Endothelial cell of umbilical vein (primary cell): Measurements from ENCODE around the gene MGP. TPM values are rescaled to one million over a fixed set of nuclear protein-coding genes. Genes with fewer than 3 reads are reported as not detected.

Experiments used
- BruUV-seq: library from RNA; stranded (reverse); fragments of 400-500 nt; replicated peaks from 2 replicates; lab custom pipeline; 2021; lab: Mats Ljungman, UMichigan
- CTCF ChIA-PET: fragments of 300-600, 350-600 bp; sonication (Branson Sonifier 250); formaldehyde crosslinking; loops from one replicate; lab custom pipeline; 2021; ENCODE audit warnings: antibody characterized with exemption, inconsistent platforms; lab: Charles Lee
- POLR2A ChIA-PET: fragments of 300-600, 350-600 bp; sonication (Branson Sonifier 250); formaldehyde crosslinking; loops from one replicate; lab custom pipeline; 2021; ENCODE audit warnings: antibody characterized with exemption, inconsistent platforms; lab: Charles Lee
- DNase-seq: peaks from one replicate; pipeline ENCODE4 v3.0.0-alpha.2; 2011; ENCODE audit warnings: low read depth, low spot score
- FAIRE-seq: peaks from 2 replicates; lab custom pipeline; 2011; peaks lifted over from hg19 to GRCh38; lab: Jason Lieb, UNC
- H2AFZ ChIP-seq: 2 replicates; pipeline ENCODE4 v1.6.0; 2012; ENCODE audit warnings: low read depth, low read length, control low read depth, inconsistent platforms
- H3K27ac ChIP-seq: 2 replicates; pipeline ENCODE4 v1.5.1; 2011; ENCODE audit warnings: low read depth, mild to moderate bottlenecking, control low read depth, low read length, moderate library complexity; ENCODE audit not compliant: insufficient read depth
- H3K27me3 ChIP-seq, 2 experiments: 2 replicates each; pipeline versions ENCODE4 v1.6.0 to v1.6.1; 2011; ENCODE audit warnings: low read length in 2 of 2, mixed read lengths in 1 of 2; ENCODE audit not compliant: control insufficient read depth in 2 of 2, insufficient read depth in 2 of 2
- H3K36me3 ChIP-seq, 2 experiments: 2 replicates in 1 of 2; 3 replicates in 1 of 2; pipeline ENCODE4 v1.5.1; 2011; ENCODE audit warnings: low read length in 2 of 2, mild to moderate bottlenecking in 1 of 2, moderate library complexity in 1 of 2; ENCODE audit not compliant: control insufficient read depth in 2 of 2, insufficient read depth in 2 of 2; ENCODE audit errors: extremely low read depth in 1 of 2
- H3K4me1 ChIP-seq: 3 replicates; pipeline ENCODE4 v1.5.1; 2011; ENCODE audit warnings: mild to moderate bottlenecking, low read length; ENCODE audit not compliant: control insufficient read depth, insufficient read depth; ENCODE audit errors: extremely low read depth
- H3K4me2 ChIP-seq: 2 replicates; pipeline ENCODE4 v1.6.1; 2011; ENCODE audit warnings: low read length, control low read depth, mixed read lengths; ENCODE audit not compliant: insufficient read depth
- H3K4me3 ChIP-seq, 3 experiments: fragments of 200-600 bp in 1 of 3; sonication (generic), shearing (Covaris generic) in 1 of 3; replicated peaks in 1 of 3; 2 replicates each; pipeline ENCODE4 v1.5.1; 2011 to 2016; ENCODE audit warnings: control low read depth in 3 of 3, low read length in 3 of 3, mild to moderate bottlenecking in 2 of 3, inconsistent platforms in 1 of 3, low read depth in 1 of 3, moderate library complexity in 1 of 3; ENCODE audit not compliant: insufficient read depth in 1 of 3
- H3K79me2 ChIP-seq: 2 replicates; pipeline ENCODE4 v1.6.0; 2012; ENCODE audit warnings: low read length, inconsistent platforms; ENCODE audit not compliant: control insufficient read depth, insufficient read depth
- H3K9ac ChIP-seq: replicated peaks from 2 replicates; pipeline ENCODE3; 2011; ENCODE audit warnings: low read length, control low read depth; ENCODE audit not compliant: insufficient read depth; ENCODE audit errors: extremely low read depth
- H3K9me1 ChIP-seq: replicated peaks from 3 replicates; pipeline ENCODE4 v1.6.0; 2011; ENCODE audit warnings: mild to moderate bottlenecking, low read length; ENCODE audit not compliant: control insufficient read depth, insufficient read depth; ENCODE audit errors: extremely low read depth
- H3K9me3 ChIP-seq: replicated peaks from 2 replicates; pipeline ENCODE4 v1.5.1; 2012; ENCODE audit warnings: low read length, inconsistent platforms; ENCODE audit not compliant: control insufficient read depth, insufficient read depth
- H4K20me1 ChIP-seq: replicated peaks from 2 replicates; pipeline ENCODE3; 2011; ENCODE audit warnings: mild to moderate bottlenecking, low read length; ENCODE audit not compliant: control insufficient read depth, insufficient read depth; ENCODE audit errors: extremely low read depth
- CTCF ChIP-seq, 2 donors: IDR thresholded peaks; 1 replicate in 1 of 2; 2 replicates in 1 of 2; pipeline ENCODE4 v1.5.1; 2011; ENCODE audit warnings: low read length in 2 of 2, mild to moderate bottlenecking in 2 of 2, moderate library complexity in 2 of 2, control low read depth in 1 of 2, inconsistent platforms in 1 of 2, low read depth in 1 of 2; ENCODE audit not compliant: insufficient read depth in 1 of 2; ENCODE audit errors: extremely low read depth in 1 of 2
- EZH2 ChIP-seq: IDR thresholded peaks from 2 replicates; pipeline ENCODE4 v1.6.1; 2012; ENCODE audit warnings: borderline replicate concordance, low read depth, mild to moderate bottlenecking, moderate library complexity, low read length, inconsistent platforms; ENCODE audit not compliant: severe bottlenecking
- FOS ChIP-seq: IDR thresholded peaks from 2 replicates; pipeline ENCODE4 v1.6.1; 2011; ENCODE audit warnings: mild to moderate bottlenecking, low read length, moderate library complexity, borderline replicate concordance; ENCODE audit not compliant: insufficient read depth
- GATA2 ChIP-seq: IDR thresholded peaks from 2 replicates; pipeline ENCODE4 v1.7.0; 2011; ENCODE audit warnings: low read depth, mild to moderate bottlenecking, moderate library complexity, mixed read lengths, low read length; ENCODE audit not compliant: insufficient read length, insufficient read depth
- JUN ChIP-seq: IDR thresholded peaks from 2 replicates; pipeline ENCODE4 v1.6.1; 2011; ENCODE audit warnings: borderline replicate concordance, low read depth; ENCODE audit not compliant: insufficient read length, insufficient read depth
- MAX ChIP-seq: IDR thresholded peaks from 2 replicates; pipeline ENCODE4 v1.6.1; 2011; ENCODE audit not compliant: insufficient read depth, insufficient read length
- MYC ChIP-seq: IDR thresholded peaks from one replicate; pipeline ENCODE4 v1.6.1; 2011; ENCODE audit warnings: mild to moderate bottlenecking, low read depth, low read length
- POLR2A ChIP-seq: IDR thresholded peaks from 2 replicates; pipeline ENCODE4 v1.6.1; 2012; ENCODE audit warnings: low read depth, mild to moderate bottlenecking, control low read depth, low read length
- POLR2AphosphoS5 ChIP-seq: IDR thresholded peaks from 2 replicates; pipeline ENCODE4 v1.6.1; 2012; ENCODE audit warnings: low read depth, mild to moderate bottlenecking, control low read depth, low read length, moderate library complexity; ENCODE audit not compliant: insufficient read depth
- dilution Hi-C: fragments of 300-500 bp; cut with MboI; formaldehyde crosslinking; loops from one replicate; pipeline ENCODE4 v1.15.0; 2019; ENCODE audit warnings: low sequenced_read_pairs; ENCODE audit not compliant: extremely low pct_ligation_motif_present
- intact Hi-C: fragments of 100-400 bp; cut with micrococcal nuclease; formaldehyde crosslinking; loops from one replicate; pipeline ENCODE4 v1.10.0; 2022
- polyA plus RNA-seq, 4 experiments: library from polyadenylated mRNA; depleted of rRNA in 3 of 4; stranded (reverse) in 3 of 4; unstranded in 1 of 4; fragments of >200 nt; gene quantifications; 2 replicates each; pipeline versions ENCODE4 v1.2.1 to v1.2.3, GENCODE V29; 2011 to 2012; ENCODE audit warnings: missing spikeins in 1 of 4
- total RNA-seq: library from RNA; stranded (reverse); gene quantifications from 2 replicates; pipeline ENCODE4 v1.2.3, GENCODE V29; 2021

The MGP gene
- total and polyA plus RNA-seq, 2 donors (not counting 3 experiments of a cell fraction or from before 2014, with no cell fraction given): 284 to 479 TPM

DNA sequence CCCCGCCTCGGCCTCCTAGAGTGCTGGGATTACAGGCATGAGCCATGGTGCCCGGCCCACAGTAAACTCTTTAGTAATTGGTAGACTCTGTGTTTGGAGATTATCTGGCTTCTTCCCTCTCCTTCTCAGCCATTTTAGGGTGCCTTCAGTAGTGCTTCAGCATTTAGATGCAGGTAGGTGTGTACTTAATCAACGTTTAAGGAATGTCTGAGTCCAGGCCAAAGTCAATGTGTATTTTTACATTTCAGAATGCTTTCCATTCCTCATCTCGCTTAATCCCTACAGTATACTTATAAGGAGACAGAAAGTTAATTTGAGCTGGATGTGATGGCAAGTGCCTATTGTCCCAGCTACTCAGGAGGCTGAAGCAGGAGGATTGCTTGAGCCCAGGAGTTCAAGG is 20.5 kb upstream of the MGP start:
- no TSS peak for BruUV-seq
- peaks cover 38% of the 10 kb centered on the region for H3K4me1 ChIP-seq

More for the DNA sequence above, 20.5 kb upstream of the MGP start:
- no peaks in the 10 kb centered on the region for H4K20me1 ChIP-seq
- dilution Hi-C loops: no loop called here
- H3K4me2 ChIP-seq: no peak overlapping the region
- POLR2A ChIA-PET: no interaction called here
- intact Hi-C loops: loop anchor here (5.0 kb wide), 1 partner anchor 134 kb away; a partner anchor contains a TSS
- no peaks in the 10 kb centered on the region for H3K9me3 ChIP-seq
- H3K9ac ChIP-seq: no peak overlapping the region
- no peaks in the 10 kb centered on the region for H3K36me3 ChIP-seq
- TF ChIP-seq EZH2: no peak
- no peak for TF ChIP-seq GATA2
- TF ChIP-seq MYC: no peak
- no peak for TF ChIP-seq POLR2AphosphoS5
- TF ChIP-seq MAX: no peak
- TF ChIP-seq POLR2A: no peak
- no peak for TF ChIP-seq FOS
- TF ChIP-seq CTCF (IDR thresholded peaks at IDR 0.05; ENCODE audit: extremely low read depth in 1 of 2, insufficient read depth in 1 of 2, low read depth in 1 of 2, low read length in 2 of 2): no peak
- no peak for TF ChIP-seq JUN
- H3K4me3 ChIP-seq: no peak overlapping the region
- no peaks in the 10 kb centered on the region for H3K9me1 ChIP-seq
- no peaks in the 10 kb centered on the region for H3K79me2 ChIP-seq
- H2AFZ ChIP-seq: no peak overlapping the region
- H3K27me3 ChIP-seq: no peaks in the 10 kb centered on the region
- CTCF ChIA-PET: no interaction called here
- H3K27ac ChIP-seq: peak overlapping the region; percentile 77
- FAIRE-seq: no peak
- no peak for DNase-seq
